NCI-H1694 (cell line): ENCODE results near the gene PPAT.

Experiments used
- DNase-seq: peaks from one replicate; lab custom pipeline; 2025; lab: John Stamatoyannopoulos, UW

PPAT gene

GRCh38 chr4:56433280-56433679 is 2.1 kb downstream of the PPAT start:
- no peak for DNase-seq

- no peak for DNase-seq
Measured at GRCh38 chr4:56430203-56430602, 5.2 kb downstream of the PPAT start.

- DNase-seq = no peak
Measured at GRCh38 chr4:56427179-56427578, 8.2 kb downstream of the PPAT start.

DNA sequence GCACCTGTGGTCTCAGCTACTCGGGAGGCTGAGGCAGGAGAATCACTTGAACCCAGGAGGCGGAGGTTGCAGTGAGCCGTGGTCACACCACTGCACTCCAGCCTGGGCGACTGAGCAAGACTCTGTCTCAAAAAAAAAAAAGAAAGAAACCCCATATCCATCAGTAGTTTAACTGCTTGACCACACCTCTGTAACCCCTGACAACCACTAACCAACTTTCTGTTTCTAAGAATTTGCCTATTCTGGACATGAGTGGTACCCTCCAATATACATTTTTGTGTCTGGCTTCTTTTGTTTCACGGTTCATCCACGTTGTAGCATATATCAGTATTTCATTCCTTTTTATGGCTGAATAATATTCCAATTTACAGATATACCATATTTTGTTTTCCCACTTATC is 9.1 kb downstream of the PPAT start:
- DNase-seq = no peak

GRCh38 chr4:56425518-56425917 is 9.9 kb downstream of the PPAT start:
- DNase-seq = no peak

DNA sequence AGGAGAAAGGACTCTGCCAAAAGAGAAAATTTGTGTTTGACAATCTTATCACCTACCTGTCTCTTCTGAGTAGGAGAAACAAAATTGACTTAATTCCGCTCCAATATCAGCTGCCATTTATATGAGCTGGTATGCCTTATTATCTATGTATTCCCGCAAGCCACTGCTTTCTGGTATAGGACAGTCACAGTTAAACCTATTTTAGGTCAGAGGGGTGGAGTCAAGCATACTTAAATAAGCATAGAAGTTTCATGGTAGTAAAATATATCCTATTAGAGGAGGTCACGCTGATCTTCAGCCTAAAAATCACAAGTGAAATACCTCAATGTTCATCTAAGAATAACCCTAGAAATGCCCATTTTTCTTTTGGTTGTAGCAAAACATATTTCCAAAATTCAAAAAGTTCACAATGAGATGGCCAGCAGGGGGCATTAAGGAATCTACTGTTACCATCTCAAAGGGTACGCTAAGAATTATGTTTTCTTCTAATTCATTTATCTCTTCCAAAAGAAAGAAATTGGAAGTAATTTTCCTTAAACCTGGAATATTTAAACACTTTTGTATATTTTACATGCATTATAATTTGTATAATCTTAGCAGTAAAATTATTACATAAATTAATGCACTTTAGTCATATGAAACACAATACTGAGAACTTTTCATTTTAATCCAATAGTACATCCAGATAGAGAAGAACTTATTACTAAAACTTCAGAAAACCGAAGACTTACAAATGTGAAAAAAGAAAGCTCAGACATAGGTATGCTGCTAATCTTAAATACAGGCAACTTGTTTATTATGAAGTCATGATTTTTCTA is 10.5 kb downstream of the PPAT start:
- peak; percentile 1 for DNase-seq

- DNase-seq = no peak
Measured at GRCh38 chr4:56424176-56424575, 11.2 kb downstream of the PPAT start.

DNA sequence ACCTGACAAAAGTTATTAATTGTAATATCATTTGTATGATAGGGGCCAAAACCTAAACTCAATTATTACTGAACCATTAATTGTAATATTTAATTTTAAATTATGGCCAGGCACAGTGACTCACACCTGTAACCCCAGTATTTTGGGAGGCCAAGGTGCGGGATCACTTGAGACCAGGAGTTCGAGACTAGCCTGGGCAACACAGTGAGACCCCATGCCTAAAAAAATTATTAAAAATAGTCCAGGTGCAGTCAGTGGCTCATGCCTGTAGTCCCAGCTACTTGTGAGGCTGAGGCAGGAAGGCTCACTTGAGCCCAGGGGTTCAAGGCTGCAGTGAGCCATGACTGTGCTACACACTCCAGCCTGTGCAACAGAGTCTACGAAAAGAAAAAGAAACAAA is 18.0 kb downstream of the PPAT start:
- no peak for DNase-seq

GRCh38 chr4:56416349-56416748 is 19.1 kb downstream of the PPAT start:
- no peak for DNase-seq

DNA sequence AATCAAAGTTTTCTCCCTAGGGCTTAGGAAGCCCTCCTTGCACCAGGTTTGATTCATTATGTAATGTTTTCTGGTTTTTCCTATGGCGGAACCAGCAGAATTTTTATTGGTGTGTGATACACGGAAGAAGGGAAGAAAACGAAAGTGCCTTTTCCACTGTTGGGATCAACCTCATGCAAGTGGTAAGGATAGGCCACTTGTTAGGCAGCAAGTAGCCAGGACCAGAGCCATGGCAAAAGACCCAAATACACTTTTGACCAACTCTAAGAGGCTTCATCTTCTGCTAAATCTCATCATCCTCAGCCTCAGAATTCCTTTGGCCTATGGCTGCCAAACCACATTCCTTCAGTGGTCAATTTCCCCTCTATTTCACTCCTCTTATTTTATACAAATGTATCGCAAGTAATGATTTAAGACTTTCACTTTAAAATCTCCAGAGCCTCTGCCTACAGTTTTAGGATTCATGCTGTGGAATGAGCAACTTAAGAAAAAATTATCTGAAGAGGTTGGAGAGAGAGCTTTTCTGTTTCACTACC is 21.2 kb downstream of the PPAT start:
- DNase-seq = no peak

DNA sequence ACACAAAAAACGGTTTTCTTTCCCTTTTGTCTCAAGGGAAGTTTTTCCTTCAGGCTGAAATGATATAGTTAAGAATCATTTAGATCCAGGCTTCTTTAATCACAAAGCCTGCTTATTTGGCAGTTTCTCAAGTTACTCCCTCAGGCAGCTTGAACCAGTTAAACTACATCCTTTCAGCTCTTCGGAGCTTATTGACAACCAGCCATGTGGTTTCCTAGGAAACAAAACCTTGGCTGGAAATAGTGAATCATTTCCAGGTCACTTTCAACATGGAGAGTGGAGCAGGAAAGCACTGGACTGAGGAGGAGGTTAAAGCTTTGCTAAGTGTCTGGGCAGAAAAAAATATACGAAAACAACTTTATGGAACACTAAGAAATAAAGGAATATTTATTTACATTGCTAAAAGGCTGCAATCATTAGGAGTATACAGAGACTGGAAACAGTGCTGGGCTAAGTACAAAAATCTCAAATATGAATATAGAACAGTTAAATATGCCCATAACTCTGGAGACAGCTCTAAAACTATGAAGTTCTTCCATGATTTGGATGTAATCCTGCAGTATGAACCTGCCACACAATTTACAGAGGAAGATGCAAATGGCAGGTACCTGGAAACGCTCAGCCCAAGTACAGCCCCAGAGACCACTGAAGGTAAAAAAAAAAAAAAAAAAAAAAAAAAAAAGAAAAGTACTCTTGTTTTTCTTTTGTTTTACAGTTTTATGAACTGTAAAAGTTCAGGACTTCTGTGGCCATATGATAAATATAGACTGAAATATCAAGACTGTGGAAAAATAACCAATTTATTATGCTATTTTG is 25.0 kb downstream of the PPAT start:
- peak; percentile 4 for DNase-seq

- no peak for DNase-seq
Measured at GRCh38 chr4:56409511-56410090, 25.8 kb downstream of the PPAT start.

- no peak for DNase-seq
Measured at GRCh38 chr4:56408978-56409377, 26.4 kb downstream of the PPAT start.

- DNase-seq = no peak
Measured at GRCh38 chr4:56406151-56406550, 29.3 kb downstream of the PPAT start.

- no peak for DNase-seq
Measured at GRCh38 chr4:56405016-56405415, 30.4 kb downstream of the PPAT start.

- DNase-seq = no peak
Measured at GRCh38 chr4:56400560-56400959, 34.9 kb downstream of the PPAT start.

DNA sequence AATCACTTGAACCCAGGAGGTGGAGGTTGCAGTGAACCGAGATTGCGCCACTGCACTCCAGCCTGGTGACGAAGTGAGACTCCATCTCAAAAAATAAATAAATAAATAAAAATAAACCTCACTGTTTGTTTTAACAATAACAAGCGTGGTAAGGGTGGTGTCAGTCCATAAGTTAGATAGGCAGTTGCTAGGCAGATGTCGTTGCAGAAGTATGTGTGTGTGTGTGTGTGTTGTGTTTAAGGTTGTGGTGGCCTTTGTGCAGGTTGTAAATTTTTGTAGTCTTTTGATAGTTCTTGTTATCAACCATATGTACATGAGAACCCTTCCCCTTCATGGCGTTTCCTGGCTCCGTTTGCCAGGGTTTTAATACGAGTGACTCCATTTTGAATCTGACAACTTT is 44.1 kb downstream of the PPAT start:
- DNase-seq = no peak

DNA sequence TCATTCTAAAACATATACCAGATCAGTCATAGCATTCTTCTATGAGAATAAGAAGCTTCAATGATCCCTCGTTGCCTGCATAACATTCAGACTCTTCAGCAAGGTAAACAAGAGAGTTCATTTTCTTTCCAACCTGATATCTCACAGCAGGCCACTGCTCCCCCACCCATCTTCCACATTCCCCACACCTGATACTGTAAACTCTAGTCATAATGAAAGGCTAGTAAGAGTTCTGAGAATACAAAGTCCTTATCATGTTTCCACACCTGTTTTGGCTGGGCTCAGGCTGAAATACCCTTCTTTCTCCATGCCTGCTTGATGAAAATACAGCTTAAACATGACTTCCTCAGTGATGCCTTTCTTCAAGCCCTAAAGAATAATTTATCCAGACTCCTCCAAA is 45.9 kb downstream of the PPAT start:
- no peak for DNase-seq

- DNase-seq = no peak
Measured at GRCh38 chr4:56388306-56388705, 47.1 kb downstream of the PPAT start.

DNA sequence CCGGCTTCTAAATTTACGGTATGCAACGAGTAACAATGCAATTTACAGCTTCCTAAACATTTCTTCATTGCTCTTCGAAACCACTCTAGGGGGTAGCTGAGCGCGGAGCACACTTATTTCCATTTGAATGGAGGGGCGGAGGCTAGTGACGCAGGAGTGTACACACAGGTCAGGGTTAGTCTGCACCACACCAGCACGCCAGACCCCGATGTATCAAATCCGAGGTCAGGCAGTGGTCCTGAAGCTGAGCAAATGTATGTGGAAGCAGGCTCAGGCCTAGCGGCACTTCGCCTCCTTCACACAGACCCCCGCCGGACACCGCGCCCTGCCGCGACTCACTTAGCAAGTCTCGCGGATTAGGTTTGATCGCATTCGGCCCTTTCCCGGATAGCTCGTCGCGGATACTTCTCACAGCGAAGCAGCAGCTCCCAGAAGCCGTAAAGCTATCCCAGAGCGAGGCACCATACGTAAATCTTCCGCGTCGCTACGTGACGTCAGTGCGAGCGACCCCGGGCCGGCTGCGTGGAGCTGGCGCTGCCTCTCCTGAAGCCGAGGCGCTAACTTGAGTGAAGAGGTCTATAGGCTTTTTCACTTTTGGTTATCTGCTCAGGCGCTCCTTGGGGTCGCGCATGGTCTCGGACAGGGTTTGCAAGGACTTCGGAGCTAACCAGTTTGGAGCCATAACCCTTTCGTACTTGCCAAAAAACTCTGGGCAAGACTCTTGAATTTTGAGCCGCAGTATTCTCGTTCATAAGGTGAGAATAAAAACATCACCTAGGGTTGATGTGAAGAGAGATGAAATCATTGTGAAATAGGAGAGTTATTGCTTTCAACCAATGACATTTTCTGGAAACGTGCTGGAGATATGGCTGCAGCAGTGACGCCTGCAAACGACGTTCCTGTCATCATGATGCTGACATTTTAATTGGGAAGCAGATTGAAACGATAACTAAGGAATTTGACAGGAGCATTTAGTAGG is 48.1 kb downstream of the PPAT start, which contains the start of gene AASDH:
Gene AASDH (minus strand): TSS at position 469 of the 979 bp plus-strand sequence. CDS start 3,192 bp downstream, outside the sequence.
- peak; percentile 87 for DNase-seq

GRCh38 chr4:56386091-56386490 is 49.3 kb downstream of the PPAT start:
- no peak for DNase-seq
